ENCODE measurements around the gene NPEPL1.

Gene NPEPL1

GRCh38 chr20:58658760-58659159 is 33.8 kb upstream of the NPEPL1 start:
- DNase-seq = no peak

- DNase-seq = no peak
Observed at GRCh38 chr20:58659841-58660240, 32.8 kb upstream of the NPEPL1 start.

- DNase-seq = no peak
Observed at GRCh38 chr20:58660855-58661597, 31.6 kb upstream of the NPEPL1 start.

- DNase-seq = no peak
Observed at GRCh38 chr20:58661598-58662473, 30.8 kb upstream of the NPEPL1 start.

GRCh38 chr20:58664331-58664730 is 28.3 kb upstream of the NPEPL1 start:
- DNase-seq = no peak

- DNase-seq = no peak
Observed at GRCh38 chr20:58664883-58665282, 27.7 kb upstream of the NPEPL1 start.

- DNase-seq = no peak
Observed at GRCh38 chr20:58665606-58666005, 27.0 kb upstream of the NPEPL1 start.

- DNase-seq = no peak
Observed at GRCh38 chr20:58666702-58667101, 25.9 kb upstream of the NPEPL1 start.

- no peak for DNase-seq
Observed at GRCh38 chr20:58667975-58668374, 24.6 kb upstream of the NPEPL1 start.

- no peak for DNase-seq
Observed at GRCh38 chr20:58668901-58669286, 23.7 kb upstream of the NPEPL1 start.

- DNase-seq = peak; percentile 32
Observed at GRCh38 chr20:58669287-58670006, 23.2 kb upstream of the NPEPL1 start.

GRCh38 chr20:58670102-58670501 is 22.5 kb upstream of the NPEPL1 start:
- no peak for DNase-seq

- DNase-seq = no peak
Observed at GRCh38 chr20:58670659-58671058, 21.9 kb upstream of the NPEPL1 start.

- no peak for DNase-seq
Observed at GRCh38 chr20:58673119-58673518, 19.5 kb upstream of the NPEPL1 start.

GRCh38 chr20:58675146-58675584 is 17.4 kb upstream of the NPEPL1 start:
- no peak for DNase-seq

GRCh38 chr20:58675641-58676040 is 17.0 kb upstream of the NPEPL1 start:
- DNase-seq = no peak

GRCh38 chr20:58676161-58676560 is 16.4 kb upstream of the NPEPL1 start:
- no peak for DNase-seq

GRCh38 chr20:58677079-58677604 is 15.5 kb upstream of the NPEPL1 start:
- DNase-seq = no peak

GRCh38 chr20:58677808-58678207 is 14.8 kb upstream of the NPEPL1 start:
- DNase-seq = no peak

GRCh38 chr20:58678806-58679205 is 13.8 kb upstream of the NPEPL1 start:
- DNase-seq = no peak

GRCh38 chr20:58682656-58683531 is 9.7 kb upstream of the NPEPL1 start:
- DNase-seq = no peak

GRCh38 chr20:58684291-58684690 is 8.3 kb upstream of the NPEPL1 start:
- no peak for DNase-seq

Data from NCI-H2107 (cell line).